H9 (cell line): ENCODE data around the gene EIF4E1B. TPM values are rescaled to one million over a fixed set of nuclear protein-coding genes. Genes with fewer than 3 reads are reported as not detected.

Experiments used
- DNase-seq: peaks from one replicate; pipeline ENCODE4 v3.0.0-alpha.2; 2017
- H2AFZ ChIP-seq: one replicate; pipeline ENCODE4 v1.6.1; 2013; ENCODE audit warnings: mild to moderate bottlenecking, low read length, control low read depth, moderate library complexity
- H2AK5ac ChIP-seq: 2 replicates; pipeline ENCODE4 v1.6.1; 2013; ENCODE audit warnings: low read length, control low read depth, mixed read lengths; ENCODE audit not compliant: insufficient read length
- H2BK120ac ChIP-seq: one replicate; pipeline ENCODE4 v1.6.1; 2013; ENCODE audit warnings: low read depth, mild to moderate bottlenecking, low read length, control low read depth, inconsistent platforms; ENCODE audit not compliant: poor library complexity, severe bottlenecking
- H2BK12ac ChIP-seq: 2 replicates; pipeline ENCODE4 v1.6.1; 2013; ENCODE audit warnings: low read length, control low read depth, mixed read lengths, low read depth; ENCODE audit not compliant: insufficient read length
- H2BK15ac ChIP-seq: 2 replicates; pipeline ENCODE4 v1.6.1; 2013; ENCODE audit warnings: low read depth, low read length, control low read depth
- H2BK20ac ChIP-seq: one replicate; pipeline ENCODE4 v1.6.1; 2013; ENCODE audit warnings: low read depth, mild to moderate bottlenecking, low read length, control low read depth, inconsistent platforms; ENCODE audit not compliant: poor library complexity, severe bottlenecking
- H2BK5ac ChIP-seq: 2 replicates; pipeline ENCODE4 v1.6.1; 2013; ENCODE audit warnings: low read length, control low read depth, mixed read lengths; ENCODE audit not compliant: insufficient read length
- H3K14ac ChIP-seq: 2 replicates; pipeline ENCODE4 v1.6.1; 2013; ENCODE audit warnings: low read length, control low read depth; ENCODE audit not compliant: insufficient read depth
- H3K18ac ChIP-seq: 2 replicates; pipeline ENCODE4 v1.6.1; 2013; ENCODE audit warnings: low read depth, mild to moderate bottlenecking, mixed read lengths, low read length, control low read depth; ENCODE audit not compliant: insufficient read length
- H3K23ac ChIP-seq: 2 replicates; pipeline ENCODE4 v1.6.1; 2013; ENCODE audit warnings: low read length, control low read depth, mixed read lengths, low read depth; ENCODE audit not compliant: insufficient read length
- H3K23me2 ChIP-seq: 2 replicates; pipeline ENCODE4 v1.6.1; 2013; ENCODE audit warnings: low read depth, mild to moderate bottlenecking, mixed read lengths, low read length, control low read depth; ENCODE audit not compliant: insufficient read length, poor library complexity, severe bottlenecking
- H3K27ac ChIP-seq: 2 replicates; pipeline ENCODE4 v1.5.1; 2013; ENCODE audit warnings: low read length, control low read depth, mixed read lengths, low read depth; ENCODE audit not compliant: insufficient read length
- H3K27me3 ChIP-seq: 2 replicates; pipeline ENCODE4 v1.6.1; 2013; ENCODE audit warnings: low read length, control low read depth, inconsistent platforms; ENCODE audit not compliant: insufficient read depth
- H3K4ac ChIP-seq: 2 replicates; pipeline ENCODE4 v1.6.1; 2013; ENCODE audit warnings: low read depth, mild to moderate bottlenecking, control low read depth, inconsistent platforms, low read length, moderate library complexity
- H3K4me1 ChIP-seq: 2 replicates; pipeline ENCODE4 v1.6.1; 2013; ENCODE audit warnings: low read length, control low read depth, inconsistent platforms; ENCODE audit not compliant: insufficient read depth
- H3K4me2 ChIP-seq: 2 replicates; pipeline ENCODE4 v1.6.1; 2013; ENCODE audit warnings: low read length, control low read depth, mixed read lengths; ENCODE audit not compliant: insufficient read length, insufficient read depth
- H3K56ac ChIP-seq: 2 replicates; pipeline ENCODE4 v1.6.1; 2013; ENCODE audit warnings: low read depth, mild to moderate bottlenecking, mixed read lengths, low read length, control low read depth; ENCODE audit not compliant: insufficient read length
- H3K79me1 ChIP-seq: 2 replicates; pipeline ENCODE4 v1.6.1; 2013; ENCODE audit warnings: low read depth, mild to moderate bottlenecking, moderate library complexity, low read length, control low read depth, inconsistent platforms; ENCODE audit not compliant: insufficient read depth, poor library complexity, severe bottlenecking
- H3K79me2 ChIP-seq: 2 replicates; pipeline ENCODE4 v1.6.1; 2013; ENCODE audit warnings: low read length, control low read depth, inconsistent platforms; ENCODE audit not compliant: insufficient read depth
- H3K9ac ChIP-seq: 2 replicates; pipeline ENCODE4 v1.6.1; 2013; ENCODE audit warnings: low read length, control low read depth, mixed read lengths; ENCODE audit not compliant: insufficient read length; ENCODE audit errors: extremely low read depth
- H3K9me3 ChIP-seq: one replicate; pipeline ENCODE4 v1.6.1; 2013; ENCODE audit warnings: low read depth, low read length, inconsistent platforms; ENCODE audit not compliant: control insufficient read depth
- H3T11ph ChIP-seq: one replicate; pipeline ENCODE4 v1.6.1; 2013; ENCODE audit warnings: mild to moderate bottlenecking, low read length, control low read depth, inconsistent platforms
- H4K20me1 ChIP-seq: one replicate; pipeline ENCODE4 v1.6.1; 2013; ENCODE audit not compliant: control insufficient read depth, insufficient read length, insufficient read depth
- H4K5ac ChIP-seq: 2 replicates; pipeline ENCODE4 v1.6.1; 2013; ENCODE audit warnings: low read depth, mild to moderate bottlenecking, mixed read lengths, low read length, control low read depth; ENCODE audit not compliant: insufficient read length
- H4K8ac ChIP-seq: replicated peaks from 2 replicates; pipeline ENCODE4 v1.6.1; 2013; ENCODE audit warnings: low read length, control low read depth, mixed read lengths, low read depth; ENCODE audit not compliant: insufficient read length
- H4K91ac ChIP-seq: 2 replicates; pipeline ENCODE4 v1.6.1; 2013; ENCODE audit warnings: low read depth, mild to moderate bottlenecking, moderate library complexity, mixed read lengths, low read length, control low read depth; ENCODE audit not compliant: insufficient read length
- H3K27ac Mint-ChIP-seq, 3 experiments: 2 replicates in 2 of 3; 3 replicates in 1 of 3; pipeline ENCODE4 v1.8.0; 2020 to 2021; ENCODE audit warnings: mixed read lengths in 3 of 3, mild to moderate bottlenecking in 1 of 3, moderate library complexity in 1 of 3
- H3K27me3 Mint-ChIP-seq: 2 replicates; pipeline ENCODE4 v1.8.0; 2021; ENCODE audit warnings: low read depth, mild to moderate bottlenecking, moderate library complexity, mixed read lengths
- H3K36me3 Mint-ChIP-seq, 3 experiments: 2 replicates in 2 of 3; 3 replicates in 1 of 3; pipeline ENCODE4 v1.8.0; 2020 to 2021; ENCODE audit warnings: low read depth in 3 of 3, mixed read lengths in 3 of 3; ENCODE audit not compliant: insufficient read depth in 1 of 3
- H3K4me1 Mint-ChIP-seq, 2 experiments: 2 replicates each; pipeline ENCODE4 v1.8.0; 2020; ENCODE audit warnings: mixed read lengths in 2 of 2
- H3K4me3 Mint-ChIP-seq, 2 experiments: 2 replicates in 1 of 2; 3 replicates in 1 of 2; pipeline ENCODE4 v1.8.0; 2020 to 2021; ENCODE audit warnings: mild to moderate bottlenecking in 2 of 2, mixed read lengths in 2 of 2, moderate library complexity in 1 of 2
- H3K9me3 Mint-ChIP-seq, 2 experiments: 2 replicates in 1 of 2; 3 replicates in 1 of 2; pipeline ENCODE4 v1.8.0; 2020; ENCODE audit warnings: mild to moderate bottlenecking in 2 of 2, mixed read lengths in 2 of 2, moderate library complexity in 1 of 2
- WGBS: extraction: QIAGEN DNeasy Blood & Tissue Kit; methylation state at CpG from one replicate; pipeline ENCODE4 v1.1.7; 2013; ENCODE audit warnings: missing lambda C conversion rate, low lambda C conversion rate, mixed read lengths; ENCODE audit not compliant: insufficient read length; ENCODE audit errors: extremely low coverage; 5-methylcytosine and 5-hydroxymethylcytosine counted together
- total RNA-seq: library from RNA; stranded (reverse); gene quantifications from 2 replicates; pipeline ENCODE4 v1.2.1, GENCODE V29; 2021
- TF ChIP-seq, protein P1 (sequence below): fragments of 200-600 bp; sonication (generic); conservative IDR thresholded peaks from 3 replicates; pipeline ENCODE4 v1.8.0; 2021; ENCODE audit warnings: antibody characterized with exemption, mild to moderate bottlenecking

Gene EIF4E1B
- total RNA-seq, 1 experiment from 2014 or later = 1.3 TPM

DNA sequence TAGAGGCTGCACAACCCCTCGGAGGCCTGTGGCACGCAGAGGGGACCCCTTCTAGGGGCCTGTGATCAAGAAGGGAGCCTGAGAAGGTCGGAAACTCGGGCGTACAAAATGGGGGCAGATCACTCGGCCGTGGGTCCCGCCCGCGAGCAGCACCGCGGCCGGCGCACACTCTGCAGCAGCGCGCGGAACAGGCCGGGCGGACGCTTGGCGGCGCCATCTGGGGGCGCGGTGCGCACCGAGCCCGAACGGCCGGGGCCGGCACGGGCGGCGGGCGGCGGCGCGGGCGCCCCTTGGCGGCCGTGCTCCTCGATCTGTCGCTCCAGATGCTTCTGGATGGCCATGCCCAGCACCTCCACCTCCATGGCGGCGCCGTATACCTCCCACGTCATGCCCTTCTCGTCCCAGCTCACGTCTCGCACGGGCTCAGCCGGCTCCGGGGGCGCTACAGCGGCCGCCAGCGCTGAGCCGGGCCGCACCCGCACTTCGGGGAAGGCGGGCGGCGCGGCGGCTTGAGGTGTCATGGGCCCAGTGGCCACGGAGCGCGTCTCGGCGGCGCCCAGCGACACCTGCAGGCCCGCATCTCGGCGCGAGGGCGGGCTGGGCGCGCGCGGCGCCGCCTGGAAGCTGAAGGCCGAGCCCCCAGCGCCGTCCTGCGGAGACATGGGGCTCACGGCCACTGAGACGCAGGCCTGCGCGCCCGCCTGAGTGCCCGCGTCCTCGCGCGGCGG lies 33.6 kb upstream of the EIF4E1B start:
- H3K4me3 Mint-ChIP-seq = peak overlapping the region in 1 of 2 experiments; percentile 30; a peak in 2 of 5 replicates

More for the DNA sequence above, 33.6 kb upstream of the EIF4E1B start:
- H4K5ac ChIP-seq = no peak overlapping the region
- H3K79me1 ChIP-seq = no peaks in the 10 kb centered on the region
- Mint-ChIP-seq H3K27ac (no peak overlapping the region; a peak in 1 of 7 replicates), H3K27me3 (peaks cover 24% of the 10 kb centered on the region), H3K36me3 (peaks cover 4 to 12% (median 6%) of the 10 kb centered on the region in 3 experiments; a peak in 6 of 7 replicates), H3K9me3 (no peaks in the 10 kb centered on the region; a peak in 1 of 5 replicates), H3K4me1 (peaks cover 4% of the 10 kb centered on the region in 2 experiments; a peak in 3 of 4 replicates)
- no peak overlapping the region for H3K23ac ChIP-seq
- no peak overlapping the region for H2BK15ac ChIP-seq
- H3K4ac ChIP-seq = no peak overlapping the region
- H2AFZ ChIP-seq = no peak overlapping the region
- H3K9me3 ChIP-seq = no peaks in the 10 kb centered on the region
- H3K4me1 ChIP-seq = no peaks in the 10 kb centered on the region
- peaks cover 2% of the 10 kb centered on the region for H4K20me1 ChIP-seq
- H2BK20ac ChIP-seq = no peak overlapping the region
- H3K79me2 ChIP-seq = no peaks in the 10 kb centered on the region
- H3K56ac ChIP-seq = no peak overlapping the region
- H2BK120ac ChIP-seq = no peak overlapping the region
- no peak overlapping the region for H3K14ac ChIP-seq
- no peak overlapping the region for H3K9ac ChIP-seq
- no peak overlapping the region for H3K18ac ChIP-seq
- H3T11ph ChIP-seq = no peak overlapping the region
- H3K4me2 ChIP-seq = no peak overlapping the region
- no peaks in the 10 kb centered on the region for H3K27me3 ChIP-seq
- no peaks in the 10 kb centered on the region for H3K23me2 ChIP-seq
- H2BK12ac ChIP-seq = no peak overlapping the region
- H4K91ac ChIP-seq = no peak overlapping the region
- H4K8ac ChIP-seq = no peak overlapping the region
- DNase-seq = peak; percentile 76
- no CpG with 5 or more reads among the region's 98 CpGs for WGBS
- H3K27ac ChIP-seq = no peak overlapping the region
- no peak overlapping the region for H2BK5ac ChIP-seq
- TF ChIP-seq, protein P1, sequence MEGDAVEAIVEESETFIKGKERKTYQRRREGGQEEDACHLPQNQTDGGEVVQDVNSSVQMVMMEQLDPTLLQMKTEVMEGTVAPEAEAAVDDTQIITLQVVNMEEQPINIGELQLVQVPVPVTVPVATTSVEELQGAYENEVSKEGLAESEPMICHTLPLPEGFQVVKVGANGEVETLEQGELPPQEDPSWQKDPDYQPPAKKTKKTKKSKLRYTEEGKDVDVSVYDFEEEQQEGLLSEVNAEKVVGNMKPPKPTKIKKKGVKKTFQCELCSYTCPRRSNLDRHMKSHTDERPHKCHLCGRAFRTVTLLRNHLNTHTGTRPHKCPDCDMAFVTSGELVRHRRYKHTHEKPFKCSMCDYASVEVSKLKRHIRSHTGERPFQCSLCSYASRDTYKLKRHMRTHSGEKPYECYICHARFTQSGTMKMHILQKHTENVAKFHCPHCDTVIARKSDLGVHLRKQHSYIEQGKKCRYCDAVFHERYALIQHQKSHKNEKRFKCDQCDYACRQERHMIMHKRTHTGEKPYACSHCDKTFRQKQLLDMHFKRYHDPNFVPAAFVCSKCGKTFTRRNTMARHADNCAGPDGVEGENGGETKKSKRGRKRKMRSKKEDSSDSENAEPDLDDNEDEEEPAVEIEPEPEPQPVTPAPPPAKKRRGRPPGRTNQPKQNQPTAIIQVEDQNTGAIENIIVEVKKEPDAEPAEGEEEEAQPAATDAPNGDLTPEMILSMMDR = peak; percentile 35; the same call in 2 of the 3 replicates
- H2AK5ac ChIP-seq = no peak overlapping the region
